Measurements from ENCODE around the gene ITGAD. TPM values are rescaled to one million over a fixed set of nuclear protein-coding genes. Genes with fewer than 3 reads are reported as not detected.

The ITGAD gene
- total and polyA plus RNA-seq, 2 experiments from 2014 or later: not detected

DNA sequence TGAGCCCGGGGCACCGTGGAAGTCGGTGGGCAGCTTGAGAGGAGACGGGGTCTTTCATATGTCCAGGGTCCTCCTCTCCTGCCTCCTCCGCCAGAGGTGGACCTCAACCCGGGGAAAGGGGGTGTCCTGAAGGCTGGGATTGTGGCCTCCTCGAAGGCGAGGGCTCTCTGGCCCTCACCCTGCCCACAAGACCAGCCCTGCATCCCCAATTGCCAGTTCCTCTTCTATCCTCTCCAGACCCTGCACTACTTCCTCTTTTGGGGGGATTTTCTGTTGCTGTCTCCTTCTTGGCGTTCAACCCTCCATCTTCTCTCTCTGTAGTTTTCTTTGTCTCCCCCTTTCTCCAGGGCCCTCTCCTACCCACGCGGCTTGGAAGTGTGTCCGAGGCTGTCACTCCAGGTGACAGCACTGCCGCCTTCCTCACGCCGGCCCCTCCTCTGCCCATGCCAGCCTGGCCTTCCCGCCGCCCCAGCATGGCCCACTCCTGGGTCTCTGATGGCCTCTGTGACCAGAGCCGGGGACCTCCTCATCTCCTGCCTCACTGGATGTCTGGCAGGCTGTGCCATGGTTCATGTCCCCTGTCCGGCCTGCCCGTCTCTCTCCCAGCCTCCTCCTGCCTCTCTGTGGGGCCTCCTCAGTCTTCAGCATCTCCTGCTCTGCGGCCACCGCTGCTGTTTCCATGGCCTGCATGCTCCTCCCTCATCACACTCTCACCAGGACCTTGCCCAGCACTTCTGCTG lies 40.6 kb upstream of the ITGAD start:
- DNase-seq (ENCODE audit: low spot score) (no peak), ATAC-seq (no peak)
- Histone ChIP-seq H3F3A (replicated peaks; ENCODE audit: low read depth) (no peaks in the 10 kb centered on the region), H3K4me2 (no peak overlapping the region), H3K9me2 (ENCODE audit: insufficient read depth) (no peaks in the 10 kb centered on the region), H3K27me3 (ENCODE audit: insufficient read depth) (no peaks in the 10 kb centered on the region), H3K36me3 (ENCODE audit: insufficient read depth) (no peaks in the 10 kb centered on the region), H4K20me1 (replicated peaks; ENCODE audit: insufficient read depth) (no peaks in the 10 kb centered on the region), H3K4me1 (ENCODE audit: insufficient read depth) (no peaks in the 10 kb centered on the region), H2AFZ (no peak overlapping the region), H3K4me3 (no peak overlapping the region), H3K27ac (ENCODE audit: low read depth) (no peak overlapping the region), H3K79me2 (replicated peaks; ENCODE audit: insufficient read depth) (no peaks in the 10 kb centered on the region)
- Mint-ChIP-seq H3K27ac (no peak overlapping the region), H3K36me3 (ENCODE audit: low read depth) (no peaks in the 10 kb centered on the region; the same call in 2 of the 3 replicates), H3K27me3 (ENCODE audit: insufficient read depth, low read depth, poor library complexity) (peaks cover 14% of the 10 kb centered on the region), H3K4me3 (no peak overlapping the region), H3K9me3 (peaks cover 2% of the 10 kb centered on the region; the same call in 1 of the 3 replicates), H3K4me1 (peaks cover 2% of the 10 kb centered on the region; the same call in 2 of the 3 replicates)
- TF ChIP-seq, protein P1, sequence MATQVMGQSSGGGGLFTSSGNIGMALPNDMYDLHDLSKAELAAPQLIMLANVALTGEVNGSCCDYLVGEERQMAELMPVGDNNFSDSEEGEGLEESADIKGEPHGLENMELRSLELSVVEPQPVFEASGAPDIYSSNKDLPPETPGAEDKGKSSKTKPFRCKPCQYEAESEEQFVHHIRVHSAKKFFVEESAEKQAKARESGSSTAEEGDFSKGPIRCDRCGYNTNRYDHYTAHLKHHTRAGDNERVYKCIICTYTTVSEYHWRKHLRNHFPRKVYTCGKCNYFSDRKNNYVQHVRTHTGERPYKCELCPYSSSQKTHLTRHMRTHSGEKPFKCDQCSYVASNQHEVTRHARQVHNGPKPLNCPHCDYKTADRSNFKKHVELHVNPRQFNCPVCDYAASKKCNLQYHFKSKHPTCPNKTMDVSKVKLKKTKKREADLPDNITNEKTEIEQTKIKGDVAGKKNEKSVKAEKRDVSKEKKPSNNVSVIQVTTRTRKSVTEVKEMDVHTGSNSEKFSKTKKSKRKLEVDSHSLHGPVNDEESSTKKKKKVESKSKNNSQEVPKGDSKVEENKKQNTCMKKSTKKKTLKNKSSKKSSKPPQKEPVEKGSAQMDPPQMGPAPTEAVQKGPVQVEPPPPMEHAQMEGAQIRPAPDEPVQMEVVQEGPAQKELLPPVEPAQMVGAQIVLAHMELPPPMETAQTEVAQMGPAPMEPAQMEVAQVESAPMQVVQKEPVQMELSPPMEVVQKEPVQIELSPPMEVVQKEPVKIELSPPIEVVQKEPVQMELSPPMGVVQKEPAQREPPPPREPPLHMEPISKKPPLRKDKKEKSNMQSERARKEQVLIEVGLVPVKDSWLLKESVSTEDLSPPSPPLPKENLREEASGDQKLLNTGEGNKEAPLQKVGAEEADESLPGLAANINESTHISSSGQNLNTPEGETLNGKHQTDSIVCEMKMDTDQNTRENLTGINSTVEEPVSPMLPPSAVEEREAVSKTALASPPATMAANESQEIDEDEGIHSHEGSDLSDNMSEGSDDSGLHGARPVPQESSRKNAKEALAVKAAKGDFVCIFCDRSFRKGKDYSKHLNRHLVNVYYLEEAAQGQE (IDR thresholded peaks at IDR 0.05; ENCODE audit: unreplicated experiment): no peak
- TF ChIP-seq EZH2phosphoT487 (IDR thresholded peaks at IDR 0.05; ENCODE audit: unreplicated experiment): no peak

DNA sequence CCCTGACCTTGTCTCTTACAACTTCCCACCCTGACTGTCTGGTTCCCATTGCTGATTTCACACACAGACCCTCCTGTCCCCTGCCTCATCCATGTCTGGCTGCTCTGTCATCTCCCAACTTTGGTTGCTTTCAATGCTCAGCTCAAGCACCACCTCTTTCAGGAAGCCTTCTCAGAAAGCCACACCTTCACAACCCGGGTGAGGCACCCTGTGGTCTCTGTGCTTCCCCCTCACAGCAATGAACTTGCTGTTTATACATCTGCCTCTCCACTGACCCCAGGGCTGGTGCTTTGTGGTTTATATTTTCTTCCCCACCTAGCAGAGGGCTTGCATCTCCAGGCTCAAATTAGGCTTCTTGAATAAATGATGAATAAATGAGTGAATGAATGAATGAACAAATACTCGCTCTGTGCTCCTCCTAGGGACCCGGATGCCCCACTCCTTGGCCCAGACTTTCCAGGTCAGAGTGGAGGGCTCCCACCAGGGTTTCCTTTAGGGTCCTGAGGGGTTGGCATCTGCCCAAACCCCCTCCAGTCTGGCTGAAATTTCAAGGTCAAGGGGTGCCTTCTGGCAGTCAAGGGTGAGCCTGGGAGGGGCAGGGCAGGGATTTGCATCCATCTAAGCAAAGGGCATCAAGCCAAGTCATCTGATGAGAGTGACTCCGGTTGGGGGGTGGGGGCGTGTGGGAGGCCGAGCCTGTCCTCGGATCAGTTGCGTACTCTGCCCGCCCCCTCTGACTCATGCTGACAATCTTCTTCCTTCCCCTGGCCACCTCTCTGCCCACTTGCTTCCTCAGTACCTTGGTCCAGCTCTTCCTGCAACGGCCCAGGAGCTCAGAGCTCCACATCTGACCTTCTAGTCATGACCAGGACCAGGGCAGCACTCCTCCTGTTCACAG lies 38.5 kb upstream of the ITGAD start, which contains the start of gene ITGAX:
TSS of gene ITGAX (plus strand) at position 783 of the 898 bp plus-strand sequence. CDS start at position 862, 79 bp downstream.
- peak; percentile 19; the same call in 1 of the 3 replicates for ATAC-seq
- no peak within 1 kb of the TSS for H3K4me3 Mint-ChIP-seq
- no peaks in the 10 kb centered on the region for H3K36me3 ChIP-seq (ENCODE audit: insufficient read depth)
- H3K4me2 ChIP-seq: no peak within 1 kb of the TSS
- no peaks in the 10 kb centered on the region for H3K4me1 ChIP-seq (ENCODE audit: insufficient read depth)
- H3K9me3 Mint-ChIP-seq: peaks cover 2% of the 10 kb centered on the region; the same call in 1 of the 3 replicates
- no peaks in the 10 kb centered on the region for H4K20me1 ChIP-seq (replicated peaks; ENCODE audit: insufficient read depth)
- DNase-seq (ENCODE audit: low spot score): no peak
- H3F3A ChIP-seq (replicated peaks; ENCODE audit: low read depth): no peaks in the 10 kb centered on the region
- H3K4me3 ChIP-seq: no peak within 1 kb of the TSS
- H3K27ac Mint-ChIP-seq: no peak within 1 kb of the TSS
- H3K36me3 Mint-ChIP-seq (ENCODE audit: low read depth): no peaks in the 10 kb centered on the region; the same call in 2 of the 3 replicates
- 0 out of 2 replicates have a peak within 1 kb of the TSS, but pooled peaks have one; percentile 18 for H2AFZ ChIP-seq
- no peaks in the 10 kb centered on the region for H3K27me3 ChIP-seq (ENCODE audit: insufficient read depth)
- no peaks in the 10 kb centered on the region for H3K9me2 ChIP-seq (ENCODE audit: insufficient read depth)
- no peak within 1 kb of the TSS for H3K27ac ChIP-seq (ENCODE audit: low read depth)
- H3K27me3 Mint-ChIP-seq (ENCODE audit: insufficient read depth, low read depth, poor library complexity): peaks cover 8% of the 10 kb centered on the region
- peaks cover 2% of the 10 kb centered on the region; the same call in 2 of the 3 replicates for H3K4me1 Mint-ChIP-seq
- no peaks in the 10 kb centered on the region for H3K79me2 ChIP-seq (replicated peaks; ENCODE audit: insufficient read depth)
- TF ChIP-seq, protein P2, sequence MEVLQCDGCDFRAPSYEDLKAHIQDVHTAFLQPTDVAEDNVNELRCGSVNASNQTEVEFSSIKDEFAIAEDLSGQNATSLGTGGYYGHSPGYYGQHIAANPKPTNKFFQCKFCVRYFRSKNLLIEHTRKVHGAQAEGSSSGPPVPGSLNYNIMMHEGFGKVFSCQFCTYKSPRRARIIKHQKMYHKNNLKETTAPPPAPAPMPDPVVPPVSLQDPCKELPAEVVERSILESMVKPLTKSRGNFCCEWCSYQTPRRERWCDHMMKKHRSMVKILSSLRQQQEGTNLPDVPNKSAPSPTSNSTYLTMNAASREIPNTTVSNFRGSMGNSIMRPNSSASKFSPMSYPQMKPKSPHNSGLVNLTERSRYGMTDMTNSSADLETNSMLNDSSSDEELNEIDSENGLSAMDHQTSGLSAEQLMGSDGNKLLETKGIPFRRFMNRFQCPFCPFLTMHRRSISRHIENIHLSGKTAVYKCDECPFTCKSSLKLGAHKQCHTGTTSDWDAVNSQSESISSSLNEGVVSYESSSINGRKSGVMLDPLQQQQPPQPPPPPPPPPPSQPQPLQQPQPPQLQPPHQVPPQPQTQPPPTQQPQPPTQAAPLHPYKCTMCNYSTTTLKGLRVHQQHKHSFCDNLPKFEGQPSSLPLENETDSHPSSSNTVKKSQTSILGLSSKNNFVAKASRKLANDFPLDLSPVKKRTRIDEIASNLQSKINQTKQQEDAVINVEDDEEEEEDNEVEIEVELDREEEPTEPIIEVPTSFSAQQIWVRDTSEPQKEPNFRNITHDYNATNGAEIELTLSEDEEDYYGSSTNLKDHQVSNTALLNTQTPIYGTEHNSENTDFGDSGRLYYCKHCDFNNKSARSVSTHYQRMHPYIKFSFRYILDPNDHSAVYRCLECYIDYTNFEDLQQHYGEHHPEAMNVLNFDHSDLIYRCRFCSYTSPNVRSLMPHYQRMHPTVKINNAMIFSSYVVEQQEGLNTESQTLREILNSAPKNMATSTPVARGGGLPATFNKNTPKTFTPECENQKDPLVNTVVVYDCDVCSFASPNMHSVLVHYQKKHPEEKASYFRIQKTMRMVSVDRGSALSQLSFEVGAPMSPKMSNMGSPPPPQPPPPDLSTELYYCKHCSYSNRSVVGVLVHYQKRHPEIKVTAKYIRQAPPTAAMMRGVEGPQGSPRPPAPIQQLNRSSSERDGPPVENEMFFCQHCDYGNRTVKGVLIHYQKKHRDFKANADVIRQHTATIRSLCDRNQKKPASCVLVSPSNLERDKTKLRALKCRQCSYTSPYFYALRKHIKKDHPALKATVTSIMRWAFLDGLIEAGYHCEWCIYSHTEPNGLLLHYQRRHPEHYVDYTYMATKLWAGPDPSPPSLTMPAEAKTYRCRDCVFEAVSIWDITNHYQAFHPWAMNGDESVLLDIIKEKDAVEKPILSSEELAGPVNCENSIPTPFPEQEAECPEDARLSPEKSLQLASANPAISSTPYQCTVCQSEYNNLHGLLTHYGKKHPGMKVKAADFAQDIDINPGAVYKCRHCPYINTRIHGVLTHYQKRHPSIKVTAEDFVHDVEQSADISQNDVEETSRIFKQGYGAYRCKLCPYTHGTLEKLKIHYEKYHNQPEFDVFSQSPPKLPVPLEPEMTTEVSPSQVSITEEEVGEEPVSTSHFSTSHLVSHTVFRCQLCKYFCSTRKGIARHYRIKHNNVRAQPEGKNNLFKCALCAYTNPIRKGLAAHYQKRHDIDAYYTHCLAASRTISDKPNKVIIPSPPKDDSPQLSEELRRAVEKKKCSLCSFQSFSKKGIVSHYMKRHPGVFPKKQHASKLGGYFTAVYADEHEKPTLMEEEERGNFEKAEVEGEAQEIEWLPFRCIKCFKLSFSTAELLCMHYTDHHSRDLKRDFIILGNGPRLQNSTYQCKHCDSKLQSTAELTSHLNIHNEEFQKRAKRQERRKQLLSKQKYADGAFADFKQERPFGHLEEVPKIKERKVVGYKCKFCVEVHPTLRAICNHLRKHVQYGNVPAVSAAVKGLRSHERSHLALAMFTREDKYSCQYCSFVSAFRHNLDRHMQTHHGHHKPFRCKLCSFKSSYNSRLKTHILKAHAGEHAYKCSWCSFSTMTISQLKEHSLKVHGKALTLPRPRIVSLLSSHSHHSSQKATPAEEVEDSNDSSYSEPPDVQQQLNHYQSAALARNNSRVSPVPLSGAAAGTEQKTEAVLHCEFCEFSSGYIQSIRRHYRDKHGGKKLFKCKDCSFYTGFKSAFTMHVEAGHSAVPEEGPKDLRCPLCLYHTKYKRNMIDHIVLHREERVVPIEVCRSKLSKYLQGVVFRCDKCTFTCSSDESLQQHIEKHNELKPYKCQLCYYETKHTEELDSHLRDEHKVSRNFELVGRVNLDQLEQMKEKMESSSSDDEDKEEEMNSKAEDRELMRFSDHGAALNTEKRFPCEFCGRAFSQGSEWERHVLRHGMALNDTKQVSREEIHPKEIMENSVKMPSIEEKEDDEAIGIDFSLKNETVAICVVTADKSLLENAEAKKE (CRISPR knock-in tag; IDR thresholded peaks at IDR 0.05): no peak
- TF ChIP-seq CREB1 (CRISPR knock-in tag; IDR thresholded peaks at IDR 0.05; ENCODE audit: low read depth) (no peak), EZH2 (IDR thresholded peaks at IDR 0.05; ENCODE audit: low read depth, unreplicated experiment) (no peak), EZH2phosphoT487 (IDR thresholded peaks at IDR 0.05; ENCODE audit: unreplicated experiment) (no peak), ZNF331 (CRISPR knock-in tag; IDR thresholded peaks at IDR 0.05; ENCODE audit: low read depth) (no peak), STAT1 (IDR thresholded peaks at IDR 0.05; ENCODE audit: unreplicated experiment) (no peak)

All from GM23338 (cell line).